Measurements from ENCODE around the gene GSG1L.

The GSG1L gene

GRCh38 chr16:27853651-27854050 is 209.9 kb downstream of the GSG1L start:
- H3K9ac ChIP-seq (ENCODE audit: low read depth, low read length, poor library complexity), result no peak overlapping the region
- H3K4me3 ChIP-seq (ENCODE audit: low read length in 2 of 2), result no peak overlapping the region
- WGBS, 2 donors (ENCODE audit: extremely low coverage in 2 of 2, insufficient read length in 2 of 2, insufficient replicate concordance in 1 of 2), result no CpG with 5 or more reads among the region's 3 CpGs
- H2BK12ac ChIP-seq (ENCODE audit: low read length), result no peak overlapping the region
- H3K27ac ChIP-seq (replicated peaks; ENCODE audit: low read length), result no peak overlapping the region
- H3K4ac ChIP-seq (ENCODE audit: low read length), result no peak overlapping the region
- no peak overlapping the region for H3K14ac ChIP-seq (ENCODE audit: low read length)
- H3K9me3 ChIP-seq (replicated peaks in 1 of 2; ENCODE audit: control insufficient read depth in 2 of 2, insufficient read depth in 1 of 2, low read depth in 1 of 2, low read length in 2 of 2), result no peaks in the 10 kb centered on the region
- no peaks in the 10 kb centered on the region for H3K79me1 ChIP-seq (ENCODE audit: low read depth, low read length)
- peaks cover 0 to 9% of the 10 kb centered on the region in 2 donors for H3K4me1 ChIP-seq (ENCODE audit: control insufficient read depth in 2 of 2, insufficient read depth in 1 of 2, low read depth in 1 of 2, low read length in 2 of 2)
- H2BK120ac ChIP-seq (ENCODE audit: low read depth, low read length), result no peak overlapping the region
- H2BK5ac ChIP-seq (ENCODE audit: low read length), result no peak overlapping the region
- no peak overlapping the region for H2AK5ac ChIP-seq (ENCODE audit: low read depth, low read length)
- no peak for DNase-seq (ENCODE audit: low spot score)
- H3K36me3 ChIP-seq (replicated peaks in 1 of 2; ENCODE audit: control insufficient read depth in 2 of 2, insufficient read depth in 2 of 2, low read length in 2 of 2), result no peaks in the 10 kb centered on the region
- H4K91ac ChIP-seq (ENCODE audit: low read depth, low read length, poor library complexity), result no peak overlapping the region
- no peak overlapping the region for H2AFZ ChIP-seq (ENCODE audit: low read length)
- no peak overlapping the region for H3K18ac ChIP-seq (ENCODE audit: low read length)
- H3K27me3 ChIP-seq (ENCODE audit: control insufficient read depth in 3 of 3, insufficient read depth in 3 of 3, low read depth in 1 of 3, low read length in 3 of 3), result peaks cover 0 to 17% (median 0%) of the 10 kb centered on the region in 3 experiments
- H2BK15ac ChIP-seq (ENCODE audit: low read length), result no peak overlapping the region
- H3K4me2 ChIP-seq (ENCODE audit: insufficient read depth, low read length, poor library complexity, severe bottlenecking), result no peak overlapping the region
- no peak overlapping the region for H4K8ac ChIP-seq (ENCODE audit: low read depth, low read length)
- H3K23ac ChIP-seq (ENCODE audit: low read depth, low read length, poor library complexity), result no peak overlapping the region

- no peak overlapping the region for H3K4me2 ChIP-seq (ENCODE audit: insufficient read depth, low read length, poor library complexity, severe bottlenecking)
- H3K23ac ChIP-seq (ENCODE audit: low read depth, low read length, poor library complexity), result no peak overlapping the region
- no peak overlapping the region for H3K9ac ChIP-seq (ENCODE audit: low read depth, low read length, poor library complexity)
- no peak overlapping the region for H4K91ac ChIP-seq (ENCODE audit: low read depth, low read length, poor library complexity)
- H3K27ac ChIP-seq (replicated peaks; ENCODE audit: low read length), result no peak overlapping the region
- H3K27me3 ChIP-seq (ENCODE audit: control insufficient read depth in 3 of 3, insufficient read depth in 3 of 3, low read depth in 1 of 3, low read length in 3 of 3), result peaks cover 0 to 17% (median 0%) of the 10 kb centered on the region in 3 experiments
- H2BK120ac ChIP-seq (ENCODE audit: low read depth, low read length), result no peak overlapping the region
- no peak overlapping the region for H2BK12ac ChIP-seq (ENCODE audit: low read length)
- no peak overlapping the region for H2AFZ ChIP-seq (ENCODE audit: low read length)
- H3K79me1 ChIP-seq (ENCODE audit: low read depth, low read length), result no peaks in the 10 kb centered on the region
- H3K9me3 ChIP-seq (replicated peaks in 1 of 2; ENCODE audit: control insufficient read depth in 2 of 2, insufficient read depth in 1 of 2, low read depth in 1 of 2, low read length in 2 of 2), result no peaks in the 10 kb centered on the region
- no peak for DNase-seq (ENCODE audit: low spot score)
- no peak overlapping the region for H2BK5ac ChIP-seq (ENCODE audit: low read length)
- H2AK5ac ChIP-seq (ENCODE audit: low read depth, low read length), result no peak overlapping the region
- WGBS, 2 donors (ENCODE audit: extremely low coverage in 2 of 2, insufficient read length in 2 of 2, insufficient replicate concordance in 1 of 2), result no CpG with 5 or more reads among the region's 9 CpGs
- no peak overlapping the region for H3K14ac ChIP-seq (ENCODE audit: low read length)
- no peak overlapping the region for H2BK15ac ChIP-seq (ENCODE audit: low read length)
- no peak overlapping the region for H3K4ac ChIP-seq (ENCODE audit: low read length)
- H3K36me3 ChIP-seq (replicated peaks in 1 of 2; ENCODE audit: control insufficient read depth in 2 of 2, insufficient read depth in 2 of 2, low read length in 2 of 2), result no peaks in the 10 kb centered on the region
- no peak overlapping the region for H4K8ac ChIP-seq (ENCODE audit: low read depth, low read length)
- no peak overlapping the region for H3K18ac ChIP-seq (ENCODE audit: low read length)
- peaks cover 0 to 9% of the 10 kb centered on the region in 2 donors for H3K4me1 ChIP-seq (ENCODE audit: control insufficient read depth in 2 of 2, insufficient read depth in 1 of 2, low read depth in 1 of 2, low read length in 2 of 2)
- no peak overlapping the region for H3K4me3 ChIP-seq (ENCODE audit: low read length in 2 of 2)
These were observed 210.4 kb downstream of the GSG1L start for GRCh38 chr16:27853101-27853500.

DNA sequence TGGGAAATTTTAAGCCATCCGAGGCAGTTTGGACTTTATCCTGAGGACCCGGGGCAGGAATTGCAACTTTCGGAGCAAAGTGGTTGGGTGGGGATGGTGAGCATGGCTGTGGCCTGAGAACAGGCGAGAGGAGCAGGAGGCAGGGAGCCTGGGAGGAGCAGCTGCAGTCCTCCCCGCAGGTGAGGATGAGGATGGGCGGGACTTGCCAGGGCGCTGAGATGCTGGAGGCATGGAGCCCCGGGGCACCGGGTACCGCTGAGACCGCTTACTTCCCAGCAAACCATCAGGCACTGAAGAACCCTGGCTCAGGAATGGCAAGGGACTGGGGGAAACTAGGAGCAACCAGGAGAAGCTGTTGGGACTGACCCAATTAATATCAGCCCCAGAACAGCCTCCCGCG is 210.8 kb downstream of the GSG1L start:
- no peaks in the 10 kb centered on the region for H3K36me3 ChIP-seq (replicated peaks in 1 of 2; ENCODE audit: control insufficient read depth in 2 of 2, insufficient read depth in 2 of 2, low read length in 2 of 2)
- H4K91ac ChIP-seq (ENCODE audit: low read depth, low read length, poor library complexity), result no peak overlapping the region
- H2BK15ac ChIP-seq (ENCODE audit: low read length), result no peak overlapping the region
- H4K8ac ChIP-seq (ENCODE audit: low read depth, low read length), result no peak overlapping the region
- no peak overlapping the region for H3K4ac ChIP-seq (ENCODE audit: low read length)
- no peak overlapping the region for H2AFZ ChIP-seq (ENCODE audit: low read length)
- peaks cover 0 to 9% of the 10 kb centered on the region in 2 donors for H3K4me1 ChIP-seq (ENCODE audit: control insufficient read depth in 2 of 2, insufficient read depth in 1 of 2, low read depth in 1 of 2, low read length in 2 of 2)
- DNase-seq (ENCODE audit: low spot score), result no peak
- no CpG with 5 or more reads among the region's 13 CpGs for WGBS, 2 donors (ENCODE audit: extremely low coverage in 2 of 2, insufficient read length in 2 of 2, insufficient replicate concordance in 1 of 2)
- peaks cover 0 to 17% (median 0%) of the 10 kb centered on the region in 3 experiments for H3K27me3 ChIP-seq (ENCODE audit: control insufficient read depth in 3 of 3, insufficient read depth in 3 of 3, low read depth in 1 of 3, low read length in 3 of 3)
- H3K23ac ChIP-seq (ENCODE audit: low read depth, low read length, poor library complexity), result no peak overlapping the region
- H2BK5ac ChIP-seq (ENCODE audit: low read length), result no peak overlapping the region
- H3K18ac ChIP-seq (ENCODE audit: low read length), result no peak overlapping the region
- H2AK5ac ChIP-seq (ENCODE audit: low read depth, low read length), result no peak overlapping the region
- no peak overlapping the region for H2BK12ac ChIP-seq (ENCODE audit: low read length)
- H3K14ac ChIP-seq (ENCODE audit: low read length), result no peak overlapping the region
- no peak overlapping the region for H3K9ac ChIP-seq (ENCODE audit: low read depth, low read length, poor library complexity)
- no peak overlapping the region for H3K4me3 ChIP-seq (ENCODE audit: low read length in 2 of 2)
- H3K79me1 ChIP-seq (ENCODE audit: low read depth, low read length), result no peaks in the 10 kb centered on the region
- H3K4me2 ChIP-seq (ENCODE audit: insufficient read depth, low read length, poor library complexity, severe bottlenecking), result no peak overlapping the region
- H2BK120ac ChIP-seq (ENCODE audit: low read depth, low read length), result no peak overlapping the region
- no peaks in the 10 kb centered on the region for H3K9me3 ChIP-seq (replicated peaks in 1 of 2; ENCODE audit: control insufficient read depth in 2 of 2, insufficient read depth in 1 of 2, low read depth in 1 of 2, low read length in 2 of 2)
- H3K27ac ChIP-seq (replicated peaks; ENCODE audit: low read length), result no peak overlapping the region

DNA sequence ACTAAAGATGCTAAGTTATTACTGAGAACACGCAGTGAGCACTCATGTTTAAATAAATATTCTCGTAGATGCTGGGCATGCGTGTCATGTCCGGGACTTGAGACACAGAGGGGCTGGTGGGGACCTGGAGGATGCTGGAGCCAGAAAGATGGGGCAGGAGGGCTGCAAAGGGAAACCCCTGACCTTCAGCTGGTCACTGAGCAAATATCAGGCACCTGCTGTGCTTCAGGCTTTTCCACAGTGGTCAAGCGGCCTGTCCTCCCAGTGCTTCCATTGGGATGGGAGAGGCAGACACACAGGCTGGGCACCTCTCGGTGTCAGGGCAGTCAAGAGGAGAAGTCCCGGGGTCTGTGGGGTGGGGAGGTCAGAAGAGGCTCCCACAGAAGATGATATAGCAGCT is 211.4 kb downstream of the GSG1L start:
- Histone ChIP-seq H3K27me3 (ENCODE audit: control insufficient read depth in 3 of 3, insufficient read depth in 3 of 3, low read depth in 1 of 3, low read length in 3 of 3) (peaks cover 0 to 17% (median 0%) of the 10 kb centered on the region in 3 experiments), H3K4ac (ENCODE audit: low read length) (no peak overlapping the region), H3K36me3 (replicated peaks in 1 of 2; ENCODE audit: control insufficient read depth in 2 of 2, insufficient read depth in 2 of 2, low read length in 2 of 2) (no peaks in the 10 kb centered on the region), H3K9ac (ENCODE audit: low read depth, low read length, poor library complexity) (no peak overlapping the region), H3K4me2 (ENCODE audit: insufficient read depth, low read length, poor library complexity, severe bottlenecking) (no peak overlapping the region), H4K8ac (ENCODE audit: low read depth, low read length) (no peak overlapping the region), H3K18ac (ENCODE audit: low read length) (no peak overlapping the region), H3K9me3 (replicated peaks in 1 of 2; ENCODE audit: control insufficient read depth in 2 of 2, insufficient read depth in 1 of 2, low read depth in 1 of 2, low read length in 2 of 2) (no peaks in the 10 kb centered on the region), H2AK5ac (ENCODE audit: low read depth, low read length) (no peak overlapping the region), H4K91ac (ENCODE audit: low read depth, low read length, poor library complexity) (no peak overlapping the region), H3K23ac (ENCODE audit: low read depth, low read length, poor library complexity) (no peak overlapping the region), H3K4me3 (ENCODE audit: low read length in 2 of 2) (no peak overlapping the region), H2BK5ac (ENCODE audit: low read length) (no peak overlapping the region), H3K4me1 (ENCODE audit: control insufficient read depth in 2 of 2, insufficient read depth in 1 of 2, low read depth in 1 of 2, low read length in 2 of 2) (peaks cover 0 to 9% of the 10 kb centered on the region in 2 donors), H2BK15ac (ENCODE audit: low read length) (no peak overlapping the region), H3K79me1 (ENCODE audit: low read depth, low read length) (no peaks in the 10 kb centered on the region), H2BK120ac (ENCODE audit: low read depth, low read length) (no peak overlapping the region), H2AFZ (ENCODE audit: low read length) (no peak overlapping the region), H2BK12ac (ENCODE audit: low read length) (no peak overlapping the region), H3K14ac (ENCODE audit: low read length) (no peak overlapping the region), H3K27ac (replicated peaks; ENCODE audit: low read length) (no peak overlapping the region)
- no CpG with 5 or more reads among the region's 7 CpGs for WGBS, 2 donors (ENCODE audit: extremely low coverage in 2 of 2, insufficient read length in 2 of 2, insufficient replicate concordance in 1 of 2)
- no peak for DNase-seq (ENCODE audit: low spot score)
